ENCODE data around the gene HCAR3.

Gene HCAR3

DNA sequence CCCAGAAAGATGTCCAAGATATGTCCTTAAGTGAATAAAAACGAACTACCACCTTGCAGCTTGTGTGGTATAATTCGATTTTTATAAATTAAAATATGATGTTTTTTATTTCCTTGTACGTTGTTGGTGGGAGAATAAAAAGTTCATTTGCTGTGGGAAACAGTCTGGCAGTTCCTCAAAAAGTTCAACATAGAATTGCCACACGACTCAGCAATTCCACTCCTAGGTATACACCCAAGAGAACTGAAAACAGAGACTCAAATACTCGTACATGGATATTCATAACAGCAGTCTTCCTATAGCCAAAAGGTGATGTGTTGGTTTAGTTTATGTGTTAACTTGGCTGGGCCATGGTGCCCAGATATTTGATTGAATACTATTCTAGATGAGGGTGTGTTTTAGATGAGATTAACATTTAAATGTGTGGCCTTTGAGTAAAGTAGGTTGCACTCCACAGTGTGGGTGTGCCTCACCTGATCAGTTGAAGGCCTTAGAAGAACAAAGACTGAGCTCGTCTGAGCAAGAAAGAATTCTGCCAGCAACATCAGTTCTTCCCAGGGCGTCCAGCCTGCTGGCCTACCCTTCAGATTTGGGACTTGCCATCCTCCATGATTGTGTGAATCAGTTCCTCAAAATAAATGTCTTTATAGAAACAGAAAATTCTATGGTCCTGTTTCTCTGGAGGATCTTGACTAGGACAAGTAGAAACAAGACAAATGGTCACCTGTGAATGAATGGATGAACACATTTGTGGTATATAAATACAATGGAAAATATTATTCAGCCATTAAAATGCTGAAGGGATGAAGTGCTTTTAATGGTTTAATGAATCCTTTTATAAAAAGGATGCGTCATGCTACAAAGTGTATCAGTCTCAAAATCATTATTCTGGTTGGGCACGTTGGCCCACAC, 30.9 kb upstream of the HCAR3 start:
- TF ChIP-seq, protein P1, sequence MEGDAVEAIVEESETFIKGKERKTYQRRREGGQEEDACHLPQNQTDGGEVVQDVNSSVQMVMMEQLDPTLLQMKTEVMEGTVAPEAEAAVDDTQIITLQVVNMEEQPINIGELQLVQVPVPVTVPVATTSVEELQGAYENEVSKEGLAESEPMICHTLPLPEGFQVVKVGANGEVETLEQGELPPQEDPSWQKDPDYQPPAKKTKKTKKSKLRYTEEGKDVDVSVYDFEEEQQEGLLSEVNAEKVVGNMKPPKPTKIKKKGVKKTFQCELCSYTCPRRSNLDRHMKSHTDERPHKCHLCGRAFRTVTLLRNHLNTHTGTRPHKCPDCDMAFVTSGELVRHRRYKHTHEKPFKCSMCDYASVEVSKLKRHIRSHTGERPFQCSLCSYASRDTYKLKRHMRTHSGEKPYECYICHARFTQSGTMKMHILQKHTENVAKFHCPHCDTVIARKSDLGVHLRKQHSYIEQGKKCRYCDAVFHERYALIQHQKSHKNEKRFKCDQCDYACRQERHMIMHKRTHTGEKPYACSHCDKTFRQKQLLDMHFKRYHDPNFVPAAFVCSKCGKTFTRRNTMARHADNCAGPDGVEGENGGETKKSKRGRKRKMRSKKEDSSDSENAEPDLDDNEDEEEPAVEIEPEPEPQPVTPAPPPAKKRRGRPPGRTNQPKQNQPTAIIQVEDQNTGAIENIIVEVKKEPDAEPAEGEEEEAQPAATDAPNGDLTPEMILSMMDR (IDR thresholded peaks at IDR 0.05; ENCODE audit: low read depth, low read length): no peak
- no peak for DNase-seq (ENCODE audit: low read depth in 2 of 2)
- no peak overlapping the region for H3K4me3 ChIP-seq (replicated peaks in 1 of 2; ENCODE audit: low read depth in 2 of 2, low read length in 2 of 2)

DNA sequence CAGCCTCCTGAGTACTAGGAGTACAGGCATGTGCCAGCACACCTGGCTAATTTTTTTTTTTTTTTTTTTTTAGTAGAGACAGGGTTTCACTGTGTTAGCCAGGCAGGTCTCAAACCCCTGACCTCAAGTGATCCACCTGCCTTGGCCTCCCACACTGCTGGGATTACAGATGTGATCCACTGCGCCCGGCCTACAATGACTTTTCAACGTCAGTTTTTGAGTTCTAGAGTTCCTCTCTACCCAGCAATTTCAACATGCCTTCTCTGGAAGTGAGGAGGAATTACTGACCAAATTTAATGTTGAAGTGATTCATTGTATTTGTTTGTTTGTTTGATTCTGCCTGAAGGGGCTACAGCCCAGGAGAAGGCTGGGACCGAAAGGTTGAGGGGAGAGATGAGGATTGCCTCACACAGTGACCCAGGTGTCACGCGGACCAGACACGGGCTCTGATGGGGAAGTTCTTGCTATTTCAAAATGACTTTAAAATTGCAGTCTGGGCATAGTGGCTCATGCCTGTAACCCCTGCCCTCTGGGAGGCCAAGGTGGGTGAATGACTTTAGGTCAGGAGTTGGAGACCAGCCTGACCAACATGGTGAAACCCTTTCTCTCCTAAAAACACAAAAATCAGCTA, 27.4 kb upstream of the HCAR3 start:
- TF ChIP-seq, protein P1 (IDR thresholded peaks at IDR 0.05; ENCODE audit: low read depth, low read length): no peak
- no peak for DNase-seq (ENCODE audit: low read depth in 2 of 2)
- H3K4me3 ChIP-seq (replicated peaks in 1 of 2; ENCODE audit: low read depth in 2 of 2, low read length in 2 of 2): no peak overlapping the region

DNA sequence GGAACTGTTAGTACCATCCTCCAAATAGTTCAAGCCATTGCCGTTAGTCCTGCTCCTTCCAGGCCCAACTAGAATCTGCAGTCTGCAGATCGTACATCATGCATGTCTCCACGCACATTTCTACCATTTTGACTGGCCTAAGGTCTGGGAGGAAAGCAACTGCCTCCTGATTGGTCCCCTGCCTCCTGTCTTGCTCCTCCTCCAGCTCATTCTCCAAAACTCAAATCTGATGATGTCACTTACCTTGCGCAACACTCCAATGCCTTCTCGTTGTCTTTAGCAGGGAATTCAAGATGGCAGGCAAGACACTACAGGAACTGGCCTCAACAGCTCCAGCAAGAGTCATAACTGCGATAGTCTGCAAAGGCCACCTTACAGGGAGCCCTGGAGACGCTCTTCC, 23.7 kb upstream of the HCAR3 start:
- DNase-seq (ENCODE audit: low read depth in 2 of 2): peak in 1 of 2 donors; percentile 32
- no peak overlapping the region for H3K4me3 ChIP-seq (replicated peaks in 1 of 2; ENCODE audit: low read depth in 2 of 2, low read length in 2 of 2)
- TF ChIP-seq, protein P1 (IDR thresholded peaks at IDR 0.05; ENCODE audit: low read depth, low read length): no peak

DNA sequence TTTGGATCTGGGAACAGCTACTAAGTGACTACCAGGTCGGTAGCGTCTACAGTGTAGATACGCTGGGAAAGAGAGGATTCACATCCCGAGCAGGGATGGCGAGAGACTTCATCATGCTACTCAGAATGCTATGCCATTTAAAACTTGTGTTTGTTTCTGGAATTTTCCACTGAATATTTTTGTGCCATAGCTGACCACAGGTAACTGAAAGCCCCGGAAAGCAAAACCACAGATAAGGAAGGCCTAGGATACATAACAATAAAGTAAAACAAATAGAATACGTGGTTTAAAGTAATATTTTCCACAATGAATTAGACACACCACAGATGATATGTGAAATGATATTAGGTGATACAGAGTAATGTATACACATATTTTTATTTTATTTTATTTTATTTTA, 22.0 kb upstream of the HCAR3 start:
- TF ChIP-seq, protein P1 (IDR thresholded peaks at IDR 0.05; ENCODE audit: low read depth, low read length): no peak
- H3K4me3 ChIP-seq (replicated peaks in 1 of 2; ENCODE audit: low read depth in 2 of 2, low read length in 2 of 2): no peak overlapping the region
- DNase-seq (ENCODE audit: low read depth in 2 of 2): no peak

DNA sequence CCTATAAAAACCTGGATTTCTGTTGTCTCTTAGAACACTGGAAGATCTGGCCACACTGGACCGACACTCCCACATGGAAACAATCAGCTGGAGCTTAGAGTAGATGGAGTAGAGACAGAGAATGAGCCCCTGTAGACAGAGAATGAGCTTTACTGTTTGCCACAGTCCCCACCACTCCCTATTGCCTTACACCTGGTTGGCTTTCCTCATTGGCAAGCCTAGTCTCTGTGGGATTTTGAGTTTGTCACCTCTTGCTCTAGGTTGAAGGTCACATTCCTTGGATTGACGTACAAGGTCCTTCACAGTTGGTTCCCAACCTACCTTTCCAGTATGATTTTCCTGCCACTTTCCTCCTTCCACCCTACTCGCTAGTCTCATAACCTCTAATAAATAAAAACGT, 16.0 kb upstream of the HCAR3 start:
- H3K4me3 ChIP-seq (replicated peaks in 1 of 2; ENCODE audit: low read depth in 2 of 2, low read length in 2 of 2): no peak overlapping the region
- TF ChIP-seq, protein P1 (IDR thresholded peaks at IDR 0.05; ENCODE audit: low read depth, low read length): no peak
- DNase-seq (ENCODE audit: low read depth in 2 of 2): no peak

DNA sequence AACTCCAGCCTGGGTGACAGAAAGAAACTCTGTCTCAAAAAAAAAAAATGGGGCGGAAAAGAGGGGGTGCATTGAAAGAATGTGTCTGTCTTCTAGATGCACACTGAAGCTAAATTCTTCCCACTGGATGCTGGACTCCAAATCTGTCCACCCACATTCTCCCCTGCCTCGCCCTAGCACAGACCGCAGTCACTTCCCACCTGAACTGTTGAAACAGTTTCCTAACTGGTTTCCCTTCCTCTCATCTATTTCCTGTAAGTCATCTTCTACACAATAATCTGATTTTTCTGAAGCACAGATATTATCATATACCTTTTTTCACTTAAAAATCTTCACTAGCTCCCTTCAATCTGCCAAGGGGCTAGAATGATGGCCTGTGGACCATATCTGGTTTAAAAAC, 15.6 kb upstream of the HCAR3 start:
- DNase-seq (ENCODE audit: low read depth in 2 of 2): no peak
- no peak overlapping the region for H3K4me3 ChIP-seq (replicated peaks in 1 of 2; ENCODE audit: low read depth in 2 of 2, low read length in 2 of 2)
- TF ChIP-seq, protein P1 (IDR thresholded peaks at IDR 0.05; ENCODE audit: low read depth, low read length): no peak
